ENCODE data around the gene ATG10.
"Not testable (repeated sequence)": the region's sequence is repeated elsewhere in the genome, so short reads cannot be mapped to it uniquely, and the experiment has no call there.

ATG10 gene

DNA sequence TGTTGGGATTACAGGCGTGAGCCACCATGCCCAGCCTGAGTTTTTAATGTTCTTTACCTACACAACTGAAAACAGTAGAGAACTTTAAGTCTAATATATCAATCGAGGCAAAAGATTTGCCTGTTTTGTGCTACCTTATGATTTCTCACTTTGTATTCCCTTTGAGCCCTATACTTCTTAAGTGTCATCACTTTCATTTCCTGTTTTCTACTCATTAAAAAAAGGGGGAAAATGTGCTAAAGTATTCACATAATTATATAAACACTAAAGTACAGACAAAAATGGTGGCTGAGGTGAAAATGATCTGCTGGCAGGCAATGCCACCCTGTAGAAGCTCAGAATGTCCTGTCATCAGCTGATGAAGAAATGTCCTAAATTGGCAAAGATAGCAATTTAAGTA is 23.6 kb downstream of the ATG10 start:
- Histone ChIP-seq H3K27me3 (ENCODE audit: low read depth) (no peaks in the 10 kb centered on the region), H3K4me1 (no peaks in the 10 kb centered on the region), H3K4me3 (no peak overlapping the region), H3K36me3 (replicated peaks) (no peaks in the 10 kb centered on the region), H3K9me3 (no peaks in the 10 kb centered on the region)
- no peak for DNase-seq (ENCODE audit: low spot score in 2 of 2)
- in situ Hi-C loops (cut with MboI; ENCODE audit: low sequenced_read_pairs) = no loop called here

- no peak overlapping the region for H3K4me3 ChIP-seq
- H3K4me1 ChIP-seq = no peaks in the 10 kb centered on the region
- no peak for DNase-seq (ENCODE audit: low spot score in 2 of 2)
- no peaks in the 10 kb centered on the region for H3K9me3 ChIP-seq
- no peaks in the 10 kb centered on the region for H3K36me3 ChIP-seq (replicated peaks)
- H3K27me3 ChIP-seq (ENCODE audit: low read depth) = no peaks in the 10 kb centered on the region
- in situ Hi-C loops (cut with MboI; ENCODE audit: low sequenced_read_pairs) = no loop called here
Observed at GRCh38 chr5:82004511-82004910, 32.7 kb downstream of the ATG10 start.

- H3K4me3 ChIP-seq; H3K9me3 ChIP-seq; DNase-seq (ENCODE audit: low spot score in 2 of 2); H3K27me3 ChIP-seq (ENCODE audit: low read depth); H3K36me3 ChIP-seq (replicated peaks); in situ Hi-C loops (cut with MboI; ENCODE audit: low sequenced_read_pairs): not testable (repeated sequence)
- peaks cover 11% of the 10 kb centered on the region; the same call in 1 of the 2 replicates for H3K4me1 ChIP-seq
Observed at GRCh38 chr5:82009869-82010268, 38.0 kb downstream of the ATG10 start.

DNA sequence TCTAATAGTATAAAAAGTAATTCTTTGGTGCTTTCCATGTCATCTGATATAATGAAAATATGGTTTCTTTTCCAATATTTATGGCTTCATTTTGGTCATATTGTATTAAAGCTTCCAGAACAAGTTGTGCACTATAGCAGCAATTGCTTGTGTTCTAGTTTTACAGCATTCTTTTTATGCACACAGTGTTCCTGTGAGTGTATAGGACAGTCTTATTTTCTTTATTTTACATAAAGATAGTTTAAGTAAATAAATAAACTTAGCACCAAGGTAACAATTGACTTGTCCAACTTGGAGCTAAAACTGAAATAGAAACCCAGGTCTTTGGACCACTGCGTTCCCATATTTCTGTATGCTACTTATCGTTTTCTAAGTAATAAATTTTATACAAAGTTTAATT is 38.9 kb downstream of the ATG10 start:
- Histone ChIP-seq H3K9me3 (no peaks in the 10 kb centered on the region), H3K27me3 (ENCODE audit: low read depth) (no peaks in the 10 kb centered on the region), H3K4me1 (peaks cover 11% of the 10 kb centered on the region; the same call in 1 of the 2 replicates), H3K36me3 (replicated peaks) (no peaks in the 10 kb centered on the region), H3K4me3 (no peak overlapping the region)
- no peak for DNase-seq (ENCODE audit: low spot score in 2 of 2)
- in situ Hi-C loops (cut with MboI; ENCODE audit: low sequenced_read_pairs) = no loop called here

DNA sequence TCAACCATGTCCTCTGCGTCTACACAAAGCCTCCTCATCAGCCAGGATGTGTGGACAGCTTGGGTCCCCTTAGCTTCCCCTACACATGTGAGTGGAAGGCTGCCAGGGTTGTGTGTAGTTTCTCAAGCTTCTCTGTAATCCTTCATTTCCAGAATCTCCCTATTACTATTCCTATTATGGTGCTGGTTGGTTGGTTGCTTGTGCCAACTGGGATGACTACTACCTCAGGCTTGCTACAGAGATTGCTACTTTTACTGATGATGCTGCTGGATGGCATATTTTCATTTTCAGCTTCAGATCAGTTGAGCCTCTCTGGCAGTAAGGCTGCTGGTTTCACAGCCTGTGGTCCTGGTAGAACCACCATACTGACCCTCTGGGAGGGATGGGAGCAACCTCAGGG is 39.9 kb downstream of the ATG10 start:
- no peak overlapping the region for H3K4me3 ChIP-seq
- in situ Hi-C loops (cut with MboI; ENCODE audit: low sequenced_read_pairs) = no loop called here
- no peaks in the 10 kb centered on the region for H3K36me3 ChIP-seq (replicated peaks)
- H3K9me3 ChIP-seq = no peaks in the 10 kb centered on the region
- H3K27me3 ChIP-seq (ENCODE audit: low read depth) = no peaks in the 10 kb centered on the region
- H3K4me1 ChIP-seq = peaks cover 11% of the 10 kb centered on the region; the same call in 1 of the 2 replicates
- DNase-seq (ENCODE audit: low spot score in 2 of 2) = no peak

GRCh38 chr5:82014644-82015043 is 42.8 kb downstream of the ATG10 start:
- H3K9me3 ChIP-seq; DNase-seq (ENCODE audit: low spot score in 2 of 2); H3K36me3 ChIP-seq (replicated peaks); in situ Hi-C loops (cut with MboI; ENCODE audit: low sequenced_read_pairs); H3K4me3 ChIP-seq; H3K27me3 ChIP-seq (ENCODE audit: low read depth): not testable (repeated sequence)
- H3K4me1 ChIP-seq = peaks cover 11% of the 10 kb centered on the region; the same call in 1 of the 2 replicates

DNA sequence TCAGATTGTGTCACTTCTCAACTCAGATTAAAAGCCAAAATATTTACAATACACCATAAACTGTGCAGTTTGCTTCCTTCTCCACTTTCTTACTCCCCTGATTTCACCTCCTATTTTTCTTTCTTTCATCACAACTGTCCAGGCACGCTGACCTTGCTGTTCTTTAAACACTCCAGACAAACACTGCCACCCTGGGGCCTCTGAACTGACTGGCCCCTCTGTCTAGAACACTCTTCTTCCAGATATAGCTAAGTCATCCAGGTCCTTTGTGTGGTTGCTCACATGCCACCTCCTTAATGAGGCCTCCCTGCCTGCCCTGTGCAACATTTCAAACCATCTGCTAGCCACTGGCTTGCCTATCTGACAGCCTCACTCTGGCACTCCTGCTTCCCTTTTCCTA is 46.6 kb downstream of the ATG10 start:
- Histone ChIP-seq H3K4me1 (peaks cover 6% of the 10 kb centered on the region), H3K27me3 (ENCODE audit: low read depth) (no peaks in the 10 kb centered on the region), H3K36me3 (replicated peaks) (no peaks in the 10 kb centered on the region), H3K9me3 (no peaks in the 10 kb centered on the region), H3K4me3 (no peak overlapping the region)
- no peak for DNase-seq (ENCODE audit: low spot score in 2 of 2)
- in situ Hi-C loops (cut with MboI; ENCODE audit: low sequenced_read_pairs) = no loop called here

GRCh38 chr5:82019342-82020138 is 47.7 kb downstream of the ATG10 start:
- no peak for DNase-seq (ENCODE audit: low spot score in 2 of 2)
- H3K9me3 ChIP-seq = no peaks in the 10 kb centered on the region
- in situ Hi-C loops (cut with MboI; ENCODE audit: low sequenced_read_pairs) = no loop called here

DNA sequence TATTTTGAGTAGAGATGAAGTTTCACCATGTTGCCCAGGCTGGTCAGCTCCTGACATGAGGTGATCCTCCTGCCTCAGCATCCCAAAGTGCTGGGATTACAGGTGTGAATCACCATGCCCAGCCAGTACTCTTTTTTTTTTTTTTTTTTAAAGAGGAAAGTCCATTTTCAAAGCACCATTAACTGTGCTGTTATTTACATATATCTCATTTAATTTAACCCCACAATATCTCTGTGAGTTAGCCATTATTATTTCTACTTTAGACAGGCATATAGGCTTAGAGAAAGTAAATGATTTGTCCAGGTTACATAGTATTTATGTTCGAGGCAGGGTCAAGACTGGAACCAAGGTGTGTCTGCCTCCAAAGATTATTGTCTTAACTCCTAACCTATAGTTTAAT is 50.7 kb downstream of the ATG10 start:
- H3K9me3 ChIP-seq = no peaks in the 10 kb centered on the region
- H3K4me1 ChIP-seq = peaks cover 25% of the 10 kb centered on the region
- no peak overlapping the region for H3K4me3 ChIP-seq
- no peaks in the 10 kb centered on the region for H3K27me3 ChIP-seq (ENCODE audit: low read depth)
- no peaks in the 10 kb centered on the region for H3K36me3 ChIP-seq (replicated peaks)
- no peak for DNase-seq (ENCODE audit: low spot score in 2 of 2)
- in situ Hi-C loops (cut with MboI; ENCODE audit: low sequenced_read_pairs) = no loop called here

More at GRCh38 chr5:82019342-82020138, 47.7 kb downstream of the ATG10 start:
- Histone ChIP-seq H3K27me3 (ENCODE audit: low read depth) (no peaks in the 10 kb centered on the region), H3K4me1 (peaks cover 14% of the 10 kb centered on the region), H3K36me3 (replicated peaks) (no peaks in the 10 kb centered on the region), H3K4me3 (no peak overlapping the region)

DNA sequence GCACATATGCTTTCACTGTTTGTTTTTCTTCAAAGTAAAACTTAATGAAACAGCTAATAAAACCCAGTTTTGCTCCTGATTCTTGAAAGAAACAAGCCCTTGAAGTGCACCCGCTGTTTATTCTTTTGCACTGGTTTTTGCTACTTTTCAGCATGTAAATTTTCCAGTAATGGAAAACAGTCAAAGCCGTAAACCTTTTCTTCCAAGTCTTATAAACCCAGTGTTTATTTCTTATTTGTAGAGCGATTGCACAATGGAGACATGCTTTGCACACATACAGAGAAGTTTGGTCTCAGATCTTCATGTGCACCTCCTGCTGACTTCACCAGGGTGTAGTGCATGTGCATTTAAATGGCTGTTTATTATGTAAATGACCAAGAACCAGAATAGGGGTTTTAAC is 51.8 kb downstream of the ATG10 start:
- H3K4me3 ChIP-seq = no peak overlapping the region
- no peaks in the 10 kb centered on the region for H3K36me3 ChIP-seq (replicated peaks)
- H3K27me3 ChIP-seq (ENCODE audit: low read depth) = no peaks in the 10 kb centered on the region
- DNase-seq (ENCODE audit: low spot score in 2 of 2) = peak; percentile 69 to 97
- peaks cover 25% of the 10 kb centered on the region for H3K4me1 ChIP-seq
- H3K9me3 ChIP-seq = no peaks in the 10 kb centered on the region
- in situ Hi-C loops (cut with MboI; ENCODE audit: low sequenced_read_pairs) = no loop called here

DNA sequence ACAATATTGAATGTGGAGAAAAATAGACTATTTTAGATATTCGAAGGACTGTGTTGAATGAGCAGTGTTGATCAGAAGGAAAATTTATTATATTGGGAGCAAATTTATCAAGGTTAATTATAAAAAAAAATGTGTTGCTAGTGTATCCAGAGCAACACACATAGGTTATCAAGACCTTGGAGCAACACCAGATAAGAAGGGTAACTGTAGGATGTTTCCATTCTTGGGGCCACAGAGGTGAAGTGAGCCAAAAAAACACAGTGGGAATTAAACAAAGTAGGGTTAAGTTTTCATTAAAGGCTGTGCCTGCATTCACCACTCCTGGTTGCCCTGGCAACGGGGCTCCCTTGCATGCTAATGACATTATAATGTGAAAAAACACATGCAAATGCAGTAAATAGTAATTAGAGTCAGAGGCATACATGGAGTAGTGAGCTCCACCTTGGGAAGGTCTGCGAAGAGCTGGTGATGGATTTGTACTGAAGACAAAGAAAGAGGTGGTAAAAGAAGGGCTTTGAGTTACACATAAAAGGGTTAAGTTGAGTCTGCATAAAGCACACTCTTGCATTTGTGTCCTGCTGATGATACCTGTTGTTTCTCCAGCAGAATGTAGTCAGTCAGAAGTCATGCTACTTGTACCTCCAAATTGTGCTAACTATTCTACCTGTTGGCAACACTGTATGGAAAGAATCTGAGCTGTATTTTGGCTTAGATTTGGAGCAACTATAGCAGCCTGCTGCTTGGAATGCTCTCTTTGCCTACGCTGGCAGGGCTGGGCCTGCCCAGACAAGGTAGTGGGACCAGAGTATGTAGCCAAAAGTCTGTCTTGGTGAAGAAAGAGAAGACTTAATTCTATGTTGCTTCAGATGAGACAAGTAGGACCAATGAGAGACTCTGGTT is 59.6 kb downstream of the ATG10 start:
- Histone ChIP-seq H3K4me1 (peaks cover 8% of the 10 kb centered on the region), H3K27me3 (ENCODE audit: low read depth) (no peaks in the 10 kb centered on the region), H3K9me3 (no peaks in the 10 kb centered on the region), H3K4me3 (no peak overlapping the region), H3K36me3 (replicated peaks) (no peaks in the 10 kb centered on the region)
- in situ Hi-C loops (cut with MboI; ENCODE audit: low sequenced_read_pairs) = no loop called here
- DNase-seq (ENCODE audit: low spot score in 2 of 2) = peak; percentile 18 to 61

GRCh38 chr5:82042894-82043293 is 71.1 kb downstream of the ATG10 start:
- H3K9me3 ChIP-seq; H3K36me3 ChIP-seq (replicated peaks); in situ Hi-C loops (cut with MboI; ENCODE audit: low sequenced_read_pairs); DNase-seq (ENCODE audit: low spot score in 2 of 2); H3K27me3 ChIP-seq (ENCODE audit: low read depth); H3K4me1 ChIP-seq; H3K4me3 ChIP-seq: not testable (repeated sequence)

GRCh38 chr5:82044010-82044409 is 72.2 kb downstream of the ATG10 start:
- Histone ChIP-seq H3K4me3 (no peak overlapping the region), H3K9me3 (peaks cover 6% of the 10 kb centered on the region; the same call in 1 of the 2 replicates), H3K4me1 (no peaks in the 10 kb centered on the region), H3K27me3 (ENCODE audit: low read depth) (no peaks in the 10 kb centered on the region), H3K36me3 (replicated peaks) (no peaks in the 10 kb centered on the region)
- no peak for DNase-seq (ENCODE audit: low spot score in 2 of 2)
- in situ Hi-C loops (cut with MboI; ENCODE audit: low sequenced_read_pairs) = no loop called here
